Measurements from ENCODE around the gene TARBP1.
A peak's percentile ranks its signal among the peaks of the same experiment; 100 is the strongest.

The TARBP1 gene

DNA sequence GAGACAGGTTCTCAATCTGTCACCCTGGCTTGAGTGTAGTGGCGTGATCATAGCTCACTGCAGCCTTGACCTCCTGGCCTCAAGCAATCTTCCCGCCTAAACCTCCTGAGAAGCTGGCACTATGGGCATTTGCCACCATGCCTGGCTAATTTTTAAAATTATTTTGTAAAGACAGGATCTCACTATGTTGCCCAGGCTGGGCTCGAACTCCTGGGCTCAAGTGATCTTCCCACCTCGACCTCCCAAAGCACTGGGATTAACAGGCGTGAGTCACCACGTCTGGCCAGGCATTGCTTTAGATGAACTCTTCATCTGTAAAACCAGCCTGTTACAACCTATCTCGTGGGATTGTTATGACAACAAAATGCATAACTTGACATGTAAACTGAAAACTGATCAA lies 103.3 kb downstream of the TARBP1 start:
- DNase-seq = no peak

GRCh38 chr1:234373959-234374254 lies 105.1 kb downstream of the TARBP1 start:
- DNase-seq = no peak

DNA sequence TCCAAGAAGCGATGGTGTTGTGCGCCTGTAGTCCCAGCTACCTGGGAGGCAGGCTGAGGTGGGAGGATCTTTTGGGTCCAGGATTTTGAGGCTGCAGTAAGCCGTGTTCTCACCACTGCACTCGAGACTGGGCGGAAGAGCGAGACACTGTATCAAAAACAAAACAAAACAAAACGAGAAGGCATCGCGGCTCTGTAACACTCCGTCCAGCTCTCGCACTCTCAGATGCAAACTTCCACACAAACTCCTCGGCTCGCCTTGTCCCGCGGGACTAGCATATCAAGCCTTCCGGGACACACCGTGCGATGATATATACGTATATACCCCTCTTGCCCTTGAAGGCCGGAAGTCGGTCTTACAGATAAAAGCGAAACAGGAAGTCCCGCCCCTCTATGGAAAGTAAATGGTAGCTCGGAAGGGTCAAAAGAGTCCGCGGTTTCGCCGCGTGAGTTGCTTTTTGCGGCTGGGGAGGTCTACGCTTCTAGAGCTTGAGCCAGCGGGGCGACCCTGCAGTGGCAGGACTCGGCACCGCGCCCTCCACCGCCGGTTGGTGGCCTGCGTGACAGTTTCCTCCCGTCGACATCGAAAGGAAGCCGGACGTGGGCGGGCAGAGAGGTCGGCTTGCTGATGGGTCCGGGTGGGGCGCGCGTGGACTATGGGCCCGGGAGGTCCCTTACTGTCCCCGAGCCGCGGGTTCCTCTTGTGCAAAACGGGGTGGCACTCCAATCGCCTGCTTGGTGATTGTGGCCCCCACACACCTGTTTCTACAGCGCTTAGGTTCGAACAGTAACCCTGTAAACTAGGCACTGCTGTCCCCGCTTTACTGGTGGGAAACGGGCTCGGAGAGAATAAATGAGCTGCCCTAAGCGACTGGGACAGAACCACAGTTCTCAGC lies 105.7 kb downstream of the TARBP1 start, which contains the start of gene COA6:
Gene COA6, plus strand, starts transcription at position 393 of the 895 bp plus-strand sequence. Its CDS starts 11 bp downstream, at position 404.
- peak; percentile 81 for DNase-seq

DNA sequence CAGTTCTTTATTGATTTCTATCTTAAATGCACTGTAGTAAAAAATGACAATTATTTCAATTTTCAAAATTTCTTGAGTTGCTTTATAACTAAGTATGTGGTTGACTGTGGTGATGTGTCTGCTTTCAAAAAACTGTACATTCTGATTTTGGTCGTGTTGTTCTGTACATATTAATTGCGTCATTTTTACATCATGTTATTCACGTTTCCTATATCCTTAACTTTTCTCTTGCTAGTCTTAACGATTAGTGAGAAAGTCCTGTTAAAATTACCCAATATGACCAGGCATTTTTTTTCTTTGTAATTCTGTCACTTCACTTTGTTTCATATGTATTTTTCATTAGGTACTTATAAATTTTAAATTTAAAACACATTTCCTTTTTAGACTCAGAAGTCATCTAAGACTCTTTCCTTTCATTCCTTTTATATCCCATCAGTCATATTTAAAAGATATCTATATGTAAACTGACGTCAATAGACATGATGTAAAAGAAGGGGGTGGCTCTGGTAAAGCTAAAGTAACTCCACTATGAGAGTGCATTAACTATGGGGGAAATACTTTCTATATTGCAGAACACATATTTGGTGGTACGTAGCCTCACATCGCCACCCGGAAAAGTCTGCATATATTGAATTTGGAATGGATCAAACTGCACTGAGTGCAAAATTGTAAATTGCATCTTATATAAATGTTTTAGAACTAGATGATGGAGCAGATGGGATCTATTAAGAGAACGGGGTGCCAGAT lies 106.8 kb downstream of the TARBP1 start:
- DNase-seq = no peak

- no peak for DNase-seq
Observed at GRCh38 chr1:234371414-234371813, 107.6 kb downstream of the TARBP1 start.

DNA sequence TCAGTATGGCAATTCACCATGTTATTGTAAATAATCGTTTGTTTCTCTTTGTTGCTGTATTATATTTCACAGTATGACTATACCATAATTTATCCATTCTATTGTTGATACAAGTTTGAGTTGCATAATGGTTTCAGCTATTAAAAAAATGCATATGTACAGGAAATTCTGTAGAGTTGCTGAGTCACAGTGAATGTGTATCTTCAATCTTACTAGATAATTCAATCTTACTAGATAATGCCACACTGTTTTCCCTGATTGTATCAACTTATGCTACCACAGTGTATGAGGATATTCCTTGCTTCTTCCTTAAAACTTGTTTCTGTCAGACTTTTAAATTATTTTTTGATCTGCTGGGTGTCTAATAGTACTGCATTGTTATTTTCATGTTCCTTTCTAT lies 109.2 kb downstream of the TARBP1 start:
- no peak for DNase-seq

- no peak for DNase-seq
Observed at GRCh38 chr1:234369033-234369430, 109.9 kb downstream of the TARBP1 start.

DNA sequence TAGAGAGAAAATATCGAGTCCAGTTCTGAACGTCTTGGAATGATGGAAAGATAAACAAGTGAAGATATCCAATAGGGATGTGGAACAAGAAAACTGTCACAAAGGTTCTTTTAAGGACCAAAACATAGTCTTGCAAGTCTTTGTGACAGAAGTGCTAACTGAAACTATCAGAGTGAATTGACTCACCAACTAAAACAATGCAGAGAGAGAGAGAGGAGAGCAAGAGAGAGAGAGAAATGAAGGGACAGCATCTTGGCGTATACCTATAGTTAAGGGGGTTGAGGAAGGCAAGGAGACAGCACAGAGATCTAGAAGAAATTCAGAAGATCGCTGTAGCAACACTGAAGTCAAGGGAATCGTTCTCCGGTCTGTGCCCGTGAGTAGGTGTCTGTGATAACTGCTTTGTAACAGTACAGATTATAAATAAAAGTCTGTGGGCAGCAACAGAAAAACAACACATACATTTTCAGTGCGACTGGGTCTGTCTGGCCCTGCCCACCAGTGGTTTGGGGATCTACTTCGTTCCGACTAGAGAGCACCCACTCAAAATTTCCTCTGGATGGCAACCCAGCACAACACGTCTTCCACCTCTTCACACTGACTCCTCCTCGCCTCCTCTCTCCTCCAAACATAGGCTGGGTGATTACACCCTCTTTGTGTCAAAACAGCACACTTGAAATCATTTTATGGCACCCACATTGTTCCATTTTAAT lies 110.5 kb downstream of the TARBP1 start:
- DNase-seq = no peak

DNA sequence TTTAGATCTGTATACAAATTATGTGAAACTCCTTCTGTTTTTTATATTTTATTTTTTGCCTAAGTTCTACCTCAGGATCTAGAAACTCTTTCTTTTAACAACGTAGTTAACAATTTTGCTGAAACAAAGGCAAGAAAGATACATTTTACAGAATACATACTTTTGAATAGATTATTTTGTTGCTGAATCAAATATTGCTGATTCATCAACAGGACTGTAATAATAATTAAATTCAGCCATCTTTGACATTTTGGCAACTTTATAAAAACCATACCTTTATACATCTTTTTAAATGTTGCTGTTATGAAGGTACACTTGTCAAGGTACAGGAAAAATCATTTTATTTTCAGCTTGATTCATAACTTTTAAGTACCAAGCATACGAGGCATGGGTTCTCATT lies 116.4 kb downstream of the TARBP1 start:
- DNase-seq = no peak

DNA sequence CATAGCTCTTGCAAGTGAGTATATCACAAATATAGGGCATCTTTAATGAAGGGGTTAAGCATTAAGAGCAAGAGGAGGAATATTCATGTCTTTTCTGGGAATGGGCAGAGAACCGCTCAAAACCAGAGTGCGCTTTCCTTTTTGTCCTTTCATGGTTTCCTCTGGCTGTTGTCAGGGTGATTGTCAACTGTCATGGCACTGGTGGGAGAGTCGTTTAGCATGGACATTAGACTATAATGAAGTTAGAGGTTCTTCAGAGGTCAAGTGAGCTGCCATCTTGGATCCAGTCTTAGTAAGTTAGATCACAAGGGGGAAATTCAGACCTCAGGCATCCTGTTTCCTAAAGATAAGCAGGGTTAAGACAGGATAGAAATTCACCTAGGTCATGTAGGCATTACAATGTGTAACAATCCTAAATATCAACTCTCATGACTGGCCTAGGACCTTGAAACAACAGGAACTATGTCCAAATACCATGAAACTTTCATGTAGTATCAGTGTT lies 117.8 kb downstream of the TARBP1 start:
- no peak for DNase-seq

DNA sequence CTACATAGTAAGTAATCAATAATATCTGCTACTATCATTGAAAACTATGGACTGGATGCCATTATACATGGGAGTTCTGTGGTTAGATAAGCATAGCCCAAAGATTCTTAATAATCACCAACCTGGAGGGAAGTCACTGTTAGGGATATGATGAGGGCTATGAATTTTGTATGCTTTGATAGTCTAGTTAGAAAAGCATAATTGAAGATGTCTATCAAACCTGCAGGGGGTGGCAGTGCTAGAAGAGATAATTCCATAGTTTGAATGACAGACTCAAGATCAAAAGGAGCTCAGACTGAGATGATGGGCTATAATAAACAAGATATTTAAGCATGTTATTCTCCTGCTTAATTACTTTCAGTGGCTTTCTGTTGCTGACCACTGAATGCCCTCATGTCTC lies 121.1 kb downstream of the TARBP1 start:
- no peak for DNase-seq

- DNase-seq = peak; percentile 10
Observed at GRCh38 chr1:234356615-234357269, 122.2 kb downstream of the TARBP1 start.

- DNase-seq = no peak
Observed at GRCh38 chr1:234355782-234356510, 123.0 kb downstream of the TARBP1 start.

DNA sequence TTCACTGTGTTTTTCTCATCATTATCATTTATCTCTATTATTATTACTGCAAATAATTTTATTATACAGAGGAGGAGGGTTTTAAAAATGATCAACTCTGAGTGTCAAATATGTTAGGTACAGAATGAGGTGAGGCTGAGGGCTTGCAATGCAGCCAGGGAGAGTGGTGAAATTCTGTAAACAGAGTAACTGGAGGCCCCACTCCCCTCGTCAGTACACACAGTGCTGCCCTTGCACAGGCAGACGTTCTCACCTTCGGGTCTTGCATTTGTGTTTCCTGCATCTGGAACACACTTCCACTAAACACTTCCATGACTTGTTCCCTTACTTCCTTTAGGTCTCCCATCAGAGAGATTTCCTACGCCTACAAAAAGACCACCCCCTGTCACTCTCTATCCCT lies 130.0 kb downstream of the TARBP1 start:
- no peak for DNase-seq

- DNase-seq = no peak
Observed at GRCh38 chr1:234345237-234345636, 133.7 kb downstream of the TARBP1 start.

DNA sequence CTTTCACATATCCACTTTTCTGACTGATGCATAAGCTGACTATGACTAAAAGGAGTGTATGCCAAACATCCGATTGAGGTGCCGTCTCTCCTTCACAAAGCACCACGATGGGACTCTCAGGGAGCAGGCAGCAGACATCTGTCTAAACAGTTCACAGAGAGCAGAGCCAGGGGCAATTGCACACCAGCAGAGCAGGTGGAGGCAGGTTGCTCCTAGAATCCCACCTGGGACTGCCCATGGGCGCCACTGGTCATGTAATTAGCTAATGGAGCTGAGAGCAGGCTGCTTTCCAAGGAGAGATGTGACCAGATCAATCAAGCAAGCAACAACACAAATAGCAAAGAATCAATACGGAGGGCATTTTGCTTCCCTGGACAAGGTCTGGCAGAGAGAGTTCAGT lies 136.2 kb downstream of the TARBP1 start:
- DNase-seq = no peak
